Kidney epithelial cell (primary cell): ENCODE measurements around the gene WDR74. TPM values are rescaled to one million over a fixed set of nuclear protein-coding genes. Genes with fewer than 3 reads are reported as not detected.

Source experiments
- DNase-seq: peaks from one replicate; pipeline ENCODE4 v3.0.0-alpha.2; 2010; ENCODE audit warnings: low read depth
- H3K27me3 ChIP-seq: 2 replicates; pipeline ENCODE4 v1.6.0; 2011; ENCODE audit warnings: low read length; ENCODE audit not compliant: control insufficient read depth, insufficient read depth
- H3K36me3 ChIP-seq: 2 replicates; pipeline ENCODE4 v1.5.1; 2011; ENCODE audit warnings: low read length; ENCODE audit not compliant: control insufficient read depth, insufficient read depth
- H3K4me3 ChIP-seq: 2 replicates; pipeline ENCODE4 v1.5.1; 2011; ENCODE audit warnings: low read depth, mild to moderate bottlenecking, control low read depth, low read length
- total RNA-seq: library from RNA; depleted of rRNA; stranded (reverse); fragments of >200 nt; gene quantifications from 2 replicates; pipeline ENCODE4 v1.2.3, GENCODE V29; 2015
- TF ChIP-seq, protein P1 (sequence below): IDR thresholded peaks from 2 replicates; pipeline ENCODE4 v1.5.1; 2011; ENCODE audit warnings: mild to moderate bottlenecking, moderate library complexity, low read length, control low read depth, inconsistent platforms; ENCODE audit not compliant: insufficient read depth, poor library complexity, severe bottlenecking

WDR74 gene
- total RNA-seq, 1 donor from 2014 or later, result 92.8 TPM

DNA sequence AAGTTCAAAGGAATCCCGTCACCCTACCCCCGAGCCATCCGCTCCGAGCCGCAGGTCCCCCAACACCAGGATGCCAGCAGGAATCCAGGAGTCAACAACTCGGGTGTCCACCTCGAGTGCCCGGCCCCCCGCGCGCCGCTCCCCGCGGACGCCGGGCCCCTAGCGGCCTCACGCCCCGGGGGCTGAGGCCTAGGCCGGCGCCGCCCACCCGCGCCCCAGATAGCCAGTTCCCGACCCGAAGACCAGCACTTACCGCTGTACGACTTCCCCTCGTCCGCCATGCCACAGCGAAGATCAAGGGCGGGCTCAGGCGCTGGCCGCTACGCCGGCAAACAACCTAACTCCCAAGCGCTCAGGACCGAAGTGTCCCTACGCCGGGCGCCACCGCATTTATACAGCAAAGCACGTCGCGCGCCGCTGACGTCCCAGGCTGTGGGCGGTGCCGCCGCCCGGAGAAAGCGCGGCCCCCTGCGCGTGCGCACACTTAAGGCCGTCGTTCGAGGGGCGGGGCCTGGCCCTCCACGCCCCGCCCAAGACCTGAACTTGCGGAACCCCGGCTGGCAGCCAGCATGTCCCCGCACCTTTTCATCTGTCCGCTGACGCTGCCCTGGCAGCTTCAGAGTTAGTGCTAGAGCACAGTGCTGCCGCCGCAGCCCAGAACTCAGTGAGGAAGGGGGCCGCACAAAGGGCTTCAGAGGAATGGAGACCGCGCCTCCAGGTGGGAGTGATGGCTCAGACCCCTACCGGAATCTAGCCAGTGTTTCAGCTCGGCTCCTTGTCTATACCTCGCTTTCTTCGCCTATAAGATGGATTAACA is 34.1 kb downstream of the WDR74 start, which contains the start of gene NXF1:
NXF1 (minus strand) TSS at position 365 of the 817 bp plus-strand sequence; CDS start at position 281, 84 bp downstream.
- no peaks in the 10 kb centered on the region for H3K27me3 ChIP-seq
- peaks cover 3% of the 10 kb centered on the region for H3K36me3 ChIP-seq
- DNase-seq, result no peak
- TF ChIP-seq, protein P1, sequence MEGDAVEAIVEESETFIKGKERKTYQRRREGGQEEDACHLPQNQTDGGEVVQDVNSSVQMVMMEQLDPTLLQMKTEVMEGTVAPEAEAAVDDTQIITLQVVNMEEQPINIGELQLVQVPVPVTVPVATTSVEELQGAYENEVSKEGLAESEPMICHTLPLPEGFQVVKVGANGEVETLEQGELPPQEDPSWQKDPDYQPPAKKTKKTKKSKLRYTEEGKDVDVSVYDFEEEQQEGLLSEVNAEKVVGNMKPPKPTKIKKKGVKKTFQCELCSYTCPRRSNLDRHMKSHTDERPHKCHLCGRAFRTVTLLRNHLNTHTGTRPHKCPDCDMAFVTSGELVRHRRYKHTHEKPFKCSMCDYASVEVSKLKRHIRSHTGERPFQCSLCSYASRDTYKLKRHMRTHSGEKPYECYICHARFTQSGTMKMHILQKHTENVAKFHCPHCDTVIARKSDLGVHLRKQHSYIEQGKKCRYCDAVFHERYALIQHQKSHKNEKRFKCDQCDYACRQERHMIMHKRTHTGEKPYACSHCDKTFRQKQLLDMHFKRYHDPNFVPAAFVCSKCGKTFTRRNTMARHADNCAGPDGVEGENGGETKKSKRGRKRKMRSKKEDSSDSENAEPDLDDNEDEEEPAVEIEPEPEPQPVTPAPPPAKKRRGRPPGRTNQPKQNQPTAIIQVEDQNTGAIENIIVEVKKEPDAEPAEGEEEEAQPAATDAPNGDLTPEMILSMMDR, result no peak
- H3K4me3 ChIP-seq, result peak within 1 kb of the TSS; percentile 80

DNA sequence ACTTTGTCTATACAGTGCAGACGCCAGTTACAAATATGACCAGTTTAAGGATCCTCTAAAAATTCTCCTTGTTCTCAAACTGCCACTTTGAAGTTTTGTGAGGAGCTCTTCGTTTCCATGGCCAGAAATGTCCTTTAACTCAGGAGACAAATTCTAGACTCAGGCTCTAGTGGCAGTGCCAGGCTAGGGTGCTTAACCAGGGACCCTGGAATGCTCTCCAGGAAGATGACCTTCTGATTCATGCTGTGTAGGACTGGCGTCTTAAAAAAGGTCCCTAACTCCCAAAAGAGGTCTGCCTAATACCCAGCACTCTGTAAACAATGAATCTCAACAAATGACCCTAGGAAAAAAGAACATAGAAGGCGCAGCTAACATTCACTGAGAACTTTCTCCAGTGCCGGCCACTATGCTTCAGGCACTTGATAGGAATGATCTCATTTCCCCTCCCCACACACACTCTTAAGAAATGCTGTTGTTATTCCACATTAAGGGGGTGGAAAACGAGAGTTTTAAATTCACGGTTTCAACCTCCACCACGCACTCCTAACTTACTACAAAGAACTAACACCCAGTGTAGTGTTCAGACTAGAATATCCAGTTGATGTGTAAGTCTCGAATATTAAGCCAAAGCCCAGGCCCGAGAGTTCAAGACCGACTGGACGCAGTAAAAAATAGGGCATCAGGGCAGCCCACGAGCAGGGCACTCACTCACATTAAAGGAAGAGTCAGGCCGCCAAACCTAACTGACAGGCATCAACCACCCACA is 34.9 kb downstream of the WDR74 start:
- H3K27me3 ChIP-seq, result no peaks in the 10 kb centered on the region
- DNase-seq, result no peak
- TF ChIP-seq, protein P1, result no peak

DNA sequence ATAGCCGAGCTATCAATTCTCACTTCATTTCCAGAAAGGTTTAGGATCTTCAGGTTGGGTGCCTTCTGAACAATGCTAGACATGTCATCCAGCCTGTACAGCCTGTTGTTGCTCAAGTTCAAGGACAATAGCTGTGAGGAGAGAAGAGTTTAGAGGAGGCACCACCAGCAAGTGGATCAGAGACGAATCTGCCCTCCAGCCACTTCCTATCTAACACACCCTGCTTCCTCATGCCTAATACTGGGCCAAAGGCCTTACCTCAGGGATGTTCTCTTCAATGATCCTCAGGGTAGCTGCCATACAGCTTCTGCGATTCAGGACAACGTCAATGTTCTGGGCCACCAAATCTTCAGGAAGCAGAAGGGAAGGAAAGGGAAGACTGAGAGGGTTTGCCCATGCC is 38.3 kb downstream of the WDR74 start:
- DNase-seq, result no peak
- TF ChIP-seq, protein P1, result no peak
- Histone ChIP-seq H3K4me3 (no peak overlapping the region), H3K36me3 (peaks cover 3% of the 10 kb centered on the region), H3K27me3 (no peaks in the 10 kb centered on the region)

More for the DNA sequence above, 34.9 kb downstream of the WDR74 start:
- Histone ChIP-seq H3K36me3 (peaks cover 3% of the 10 kb centered on the region), H3K4me3 (peak overlapping the region; percentile 80)

DNA sequence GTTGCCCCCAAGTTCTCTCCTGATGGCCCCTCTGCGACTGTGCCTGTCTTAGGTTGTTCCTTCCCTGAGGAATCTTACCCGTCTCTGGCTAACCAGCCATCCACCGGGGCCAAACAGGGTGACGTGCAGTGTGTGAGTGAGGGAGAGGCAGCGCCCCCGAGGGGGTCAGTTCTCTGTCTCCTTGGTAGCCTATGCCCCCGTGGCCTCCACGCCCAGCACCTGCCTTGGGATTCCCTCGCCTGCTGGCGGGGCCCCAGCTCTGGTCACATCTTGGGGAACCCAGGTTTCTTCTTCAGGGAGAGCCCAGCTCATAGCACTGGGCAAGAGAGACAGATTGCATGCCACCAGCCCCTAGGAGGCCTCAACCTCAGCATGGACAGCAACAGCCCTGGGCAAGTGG is 39.9 kb downstream of the WDR74 start:
- DNase-seq, result no peak
- Histone ChIP-seq H3K4me3 (no peak overlapping the region), H3K27me3 (no peaks in the 10 kb centered on the region), H3K36me3 (peaks cover 3% of the 10 kb centered on the region)
- TF ChIP-seq, protein P1, result no peak

DNA sequence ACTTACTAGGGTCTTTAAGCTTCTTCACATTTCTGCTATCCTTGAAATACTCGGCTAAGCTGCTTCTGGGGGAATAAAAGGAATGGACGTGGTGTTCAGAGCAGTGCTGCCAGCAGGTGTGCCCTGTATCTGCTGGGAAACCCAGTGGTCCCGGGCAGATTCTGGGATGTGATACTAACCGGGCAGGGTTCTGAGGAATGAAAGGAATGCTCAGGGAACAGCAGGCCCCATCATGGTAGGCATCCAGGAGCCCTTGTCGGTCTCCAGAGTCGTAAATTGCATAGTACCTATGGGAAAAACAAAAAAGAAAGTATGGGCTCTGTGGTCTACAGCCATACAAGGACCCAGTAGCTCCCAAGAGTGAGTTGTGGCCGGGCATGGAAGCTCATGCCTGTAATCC is 43.1 kb downstream of the WDR74 start:
- Histone ChIP-seq H3K36me3 (no peaks in the 10 kb centered on the region), H3K4me3 (no peak overlapping the region), H3K27me3 (no peaks in the 10 kb centered on the region)
- TF ChIP-seq, protein P1, result no peak
- no peak for DNase-seq
